Measurements from ENCODE around the gene MIGA1.

The MIGA1 gene

DNA sequence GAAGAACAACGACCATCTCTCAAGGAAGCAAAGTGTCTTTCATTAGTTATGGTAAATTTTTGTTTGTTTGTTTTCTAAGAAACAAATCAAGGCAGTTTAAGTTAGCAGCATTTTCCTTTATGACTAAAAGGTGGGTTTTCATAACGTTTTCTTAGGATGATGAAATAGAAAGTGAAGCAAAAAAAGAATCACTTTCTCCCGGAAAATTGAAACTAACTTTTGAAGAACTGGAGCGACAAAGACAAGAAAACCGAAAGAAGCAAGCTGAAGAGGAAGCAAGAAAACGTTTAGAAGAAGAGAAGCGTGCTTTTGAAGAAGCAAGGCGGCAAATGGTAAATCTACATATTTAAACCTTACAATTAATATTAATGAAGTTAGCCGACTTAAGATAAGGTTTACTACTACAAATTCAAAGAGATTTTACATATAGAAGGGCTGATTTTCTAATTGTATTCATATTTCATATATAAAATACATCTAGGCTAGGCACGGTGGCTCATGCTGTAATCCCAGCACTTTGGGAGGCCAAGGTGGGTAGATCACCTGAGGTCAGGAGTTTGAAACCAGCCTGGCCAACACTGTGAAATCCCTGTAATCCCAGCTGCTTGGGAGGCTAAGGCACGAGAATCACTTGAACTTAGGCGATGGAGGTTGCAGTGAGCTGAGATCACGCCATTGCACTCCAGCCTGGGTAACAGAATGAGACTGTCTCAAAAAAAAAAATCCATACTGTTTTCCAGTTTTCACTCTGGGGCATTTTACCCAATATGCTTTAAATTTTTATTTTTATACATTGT lies 147.3 kb downstream of the MIGA1 start:
- TF ChIP-seq, protein P1, sequence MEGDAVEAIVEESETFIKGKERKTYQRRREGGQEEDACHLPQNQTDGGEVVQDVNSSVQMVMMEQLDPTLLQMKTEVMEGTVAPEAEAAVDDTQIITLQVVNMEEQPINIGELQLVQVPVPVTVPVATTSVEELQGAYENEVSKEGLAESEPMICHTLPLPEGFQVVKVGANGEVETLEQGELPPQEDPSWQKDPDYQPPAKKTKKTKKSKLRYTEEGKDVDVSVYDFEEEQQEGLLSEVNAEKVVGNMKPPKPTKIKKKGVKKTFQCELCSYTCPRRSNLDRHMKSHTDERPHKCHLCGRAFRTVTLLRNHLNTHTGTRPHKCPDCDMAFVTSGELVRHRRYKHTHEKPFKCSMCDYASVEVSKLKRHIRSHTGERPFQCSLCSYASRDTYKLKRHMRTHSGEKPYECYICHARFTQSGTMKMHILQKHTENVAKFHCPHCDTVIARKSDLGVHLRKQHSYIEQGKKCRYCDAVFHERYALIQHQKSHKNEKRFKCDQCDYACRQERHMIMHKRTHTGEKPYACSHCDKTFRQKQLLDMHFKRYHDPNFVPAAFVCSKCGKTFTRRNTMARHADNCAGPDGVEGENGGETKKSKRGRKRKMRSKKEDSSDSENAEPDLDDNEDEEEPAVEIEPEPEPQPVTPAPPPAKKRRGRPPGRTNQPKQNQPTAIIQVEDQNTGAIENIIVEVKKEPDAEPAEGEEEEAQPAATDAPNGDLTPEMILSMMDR (IDR thresholded peaks at IDR 0.05; ENCODE audit: low read depth, low read length), result no peak
- Histone ChIP-seq H3K4me1 (no peaks in the 10 kb centered on the region), H3K9me3 (no peaks in the 10 kb centered on the region), H3K27me3 (no peaks in the 10 kb centered on the region), H3K36me3 (no peaks in the 10 kb centered on the region), H3K4me3 (ENCODE audit: low read depth, low read length) (no peak overlapping the region)
- DNase-seq, result no peak

DNA sequence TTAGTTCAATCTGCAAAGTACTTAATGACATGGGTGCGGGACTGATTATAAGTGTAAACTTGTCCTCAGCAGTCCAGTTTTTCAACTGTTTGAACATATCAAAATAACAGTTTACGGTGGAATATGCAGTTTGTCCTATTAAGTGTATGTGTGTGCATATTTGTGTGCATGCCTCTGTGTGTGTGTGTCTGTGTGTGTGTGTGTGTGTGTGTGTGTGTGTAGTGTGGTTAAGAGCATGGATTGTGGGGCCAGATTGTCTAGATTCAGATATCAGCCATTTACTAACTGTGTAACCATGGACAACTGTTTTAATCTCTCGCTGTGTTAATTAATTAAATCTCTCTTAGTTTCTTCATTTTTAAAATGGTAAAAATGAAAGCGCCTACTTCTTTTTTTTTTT lies 148.0 kb downstream of the MIGA1 start:
- Histone ChIP-seq H3K4me3 (ENCODE audit: low read depth, low read length) (no peak overlapping the region), H3K27me3 (no peaks in the 10 kb centered on the region), H3K36me3 (no peaks in the 10 kb centered on the region), H3K4me1 (no peaks in the 10 kb centered on the region), H3K9me3 (no peaks in the 10 kb centered on the region)
- TF ChIP-seq, protein P1 (IDR thresholded peaks at IDR 0.05; ENCODE audit: low read depth, low read length), result no peak
- DNase-seq, result no peak

Measured in BE2C (cell line).